ENCODE measurements around the gene CDC6. TPM values are rescaled to one million over a fixed set of nuclear protein-coding genes. Genes with fewer than 3 reads are reported as not detected.

Gene CDC6
- total RNA-seq: 0.94 and 1.7 TPM in 2 replicates

GRCh38 chr17:40287494-40288369 lies at the start of gene CDC6:
Gene CDC6 (plus strand): TSS chr17:40287879. CDS start chr17:40289421, 1,542 bp downstream.

GRCh38 chr17:40309031-40309948 lies 21.6 kb downstream of the CDC6 start, which contains the start of gene RARA:
Gene RARA (plus strand): TSS chr17:40309180. CDS start chr17:40331219, 22,039 bp downstream.

Other genes with a start within 250 kb of the CDC6 start
- 23.8 and 27.2 TPM in 2 replicates for gene MED24, start 233.5 kb upstream of the CDC6 start, total RNA-seq
- gene THRA, start 224.9 kb upstream of the CDC6 start, total RNA-seq: 25.5 and 51.2 TPM in 2 replicates
- 1.9 and 2.2 TPM in 2 replicates for gene NR1D1, start 187.3 kb upstream of the CDC6 start, total RNA-seq
- 32.2 and 32.6 TPM in 2 replicates for gene MSL1, start 165.9 kb upstream of the CDC6 start, total RNA-seq
- gene CASC3, start 147.3 kb upstream of the CDC6 start, total RNA-seq: 21.2 and 25.5 TPM in 2 replicates
- 0.52 and 1.6 TPM in 2 replicates for gene RAPGEFL1, start 110.4 kb upstream of the CDC6 start, total RNA-seq
- 2.6 and 5.0 TPM in 2 replicates for gene WIPF2, start 68.6 kb upstream of the CDC6 start, total RNA-seq
- gene RARA, start 21.3 kb downstream of the CDC6 start, total RNA-seq: 3.9 and 6.9 TPM in 2 replicates
- 2.4 and 3.0 TPM in 2 replicates for gene GJD3, start 76.9 kb downstream of the CDC6 start, total RNA-seq
- gene TOP2A, start 130.0 kb downstream of the CDC6 start, total RNA-seq: 1.7 and 14.8 TPM in 2 replicates
- gene IGFBP4, start 155.6 kb downstream of the CDC6 start, total RNA-seq: 218 and 260 TPM in 2 replicates
- not detected in 2 replicates for gene TNS4, start 213.7 kb downstream of the CDC6 start, total RNA-seq

Data from bronchial smooth muscle cell (primary cell).